HEK293T (cell line): ENCODE results near the gene USH1C.

Source experiments
- CTCF ChIA-PET: fragments of 350-600 bp; formaldehyde crosslinking; extraction: SDS; loops from one replicate; lab custom pipeline; 2021; ENCODE audit warnings: antibody characterized with exemption, inconsistent platforms; lab: Yijun Ruan, JAX
- POLR2A ChIA-PET: fragments of 350-600 bp; formaldehyde crosslinking; extraction: SDS; loops from one replicate; lab custom pipeline; 2020; ENCODE audit warnings: antibody characterized with exemption, inconsistent platforms; lab: Yijun Ruan, JAX
- DNase-seq: peaks from one replicate; pipeline ENCODE4 v3.0.0; 2012; ENCODE audit warnings: mixed read lengths; ENCODE audit errors: extremely low spot score
- ARNT ChIP-seq: fragments of 450-650 bp; IDR thresholded peaks from 2 replicates; pipeline ENCODE4 v1.6.1; 2017; ENCODE audit warnings: mild to moderate bottlenecking
- BHLHE40 ChIP-seq: fragments of 450-650 bp; IDR thresholded peaks from 2 replicates; pipeline ENCODE4 v1.6.1; 2016; ENCODE audit warnings: mild to moderate bottlenecking, moderate library complexity, borderline replicate concordance
- CTBP1 ChIP-seq: fragments of 450-650 bp; IDR thresholded peaks from 2 replicates; pipeline ENCODE4 v1.6.1; 2016; ENCODE audit warnings: borderline replicate concordance
- ELF4 ChIP-seq: fragments of 450-650 bp; IDR thresholded peaks from 2 replicates; pipeline ENCODE4 v1.6.1; 2017; ENCODE audit warnings: antibody characterized with exemption
- FOXA1 ChIP-seq: fragments of 450-650 bp; IDR thresholded peaks from 2 replicates; pipeline ENCODE4 v1.6.1; 2016; ENCODE audit warnings: mild to moderate bottlenecking
- FOXK2 ChIP-seq: fragments of 450-650 bp; IDR thresholded peaks from 2 replicates; pipeline ENCODE4 v1.6.1; 2016; ENCODE audit warnings: mild to moderate bottlenecking
- FOXM1 ChIP-seq: fragments of 450-650 bp; IDR thresholded peaks from 2 replicates; pipeline ENCODE4 v1.6.1; 2017; ENCODE audit warnings: mild to moderate bottlenecking, borderline replicate concordance
- HDGF ChIP-seq: fragments of 450-650 bp; IDR thresholded peaks from 2 replicates; pipeline ENCODE4 v1.6.1; 2017; ENCODE audit warnings: antibody characterized with exemption, borderline replicate concordance
- L3MBTL2 ChIP-seq: fragments of 450-650 bp; conservative IDR thresholded peaks from 2 replicates; pipeline ENCODE4 v1.6.1; 2016; ENCODE audit warnings: mild to moderate bottlenecking
- LEF1 ChIP-seq: fragments of 450-650 bp; IDR thresholded peaks from 2 replicates; pipeline ENCODE4 v1.6.1; 2017; ENCODE audit warnings: mild to moderate bottlenecking, borderline replicate concordance
- NFRKB ChIP-seq: fragments of 450-650 bp; IDR thresholded peaks from 2 replicates; pipeline ENCODE4 v1.6.1; 2016; ENCODE audit warnings: mild to moderate bottlenecking, moderate library complexity
- SP1 ChIP-seq: fragments of 450-650 bp; IDR thresholded peaks from 2 replicates; pipeline ENCODE4 v1.6.1; 2017
- SUZ12 ChIP-seq: fragments of 450-650 bp; IDR thresholded peaks from 2 replicates; pipeline ENCODE4 v1.6.1; 2016; ENCODE audit warnings: mild to moderate bottlenecking
- TARDBP ChIP-seq: fragments of 450-650 bp; IDR thresholded peaks from 2 replicates; pipeline ENCODE4 v1.6.1; 2016
- ZNF384 ChIP-seq: fragments of 450-650 bp; IDR thresholded peaks from 2 replicates; pipeline ENCODE4 v1.6.1; 2016
- TF ChIP-seq, protein P1 (sequence below): fragments of 450-650 bp; IDR thresholded peaks from 2 replicates; pipeline ENCODE4 v1.6.1; 2016

The USH1C gene

DNA sequence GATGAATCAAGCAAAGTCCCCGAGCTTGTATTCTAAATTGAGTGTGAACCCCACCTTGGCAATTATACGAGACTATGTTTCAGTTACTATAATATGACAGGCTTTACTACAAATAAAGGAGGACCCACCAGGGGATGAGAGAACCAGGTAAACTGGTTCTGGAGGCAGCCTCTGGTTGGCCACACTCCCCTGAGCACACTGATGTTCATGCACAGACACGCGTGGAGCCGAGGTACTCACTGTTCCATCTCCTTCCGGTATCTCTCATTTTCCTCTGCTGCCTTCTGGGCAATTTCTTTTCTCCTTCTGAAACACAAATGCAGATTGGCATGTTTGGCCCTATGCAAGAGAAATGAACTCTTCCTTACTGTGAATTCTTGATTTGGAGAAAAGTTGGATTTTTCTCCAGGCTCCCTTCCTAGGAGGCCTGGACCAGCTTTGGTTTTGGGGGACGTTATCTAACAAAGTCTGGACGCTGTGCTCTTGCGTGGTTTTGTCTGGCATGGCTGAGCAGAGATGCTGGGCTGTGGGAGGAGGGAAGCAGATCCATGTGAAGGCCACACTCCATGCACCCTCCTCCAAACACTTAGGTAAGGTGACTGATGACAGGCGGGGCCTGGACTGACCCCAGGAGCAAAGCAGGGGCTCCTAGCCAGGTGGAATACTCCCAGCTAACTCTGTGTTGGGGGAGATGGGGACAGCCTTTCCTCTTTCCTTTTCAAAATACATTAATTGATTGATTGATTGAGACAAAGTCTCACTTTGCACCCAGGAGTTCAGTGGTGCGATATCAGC, 22.9 kb downstream of the USH1C start:
- DNase-seq = no peak
- ChIA-PET POLR2A (no interaction called here), CTCF (interaction anchor here (0.6 to 0.7 kb wide), 2 partner anchors 13 to 291 kb away, joined by 3 to 6 read pairs; no protein-coding TSS in a partner anchor)
- TF ChIP-seq ELF4 = no peak

DNA sequence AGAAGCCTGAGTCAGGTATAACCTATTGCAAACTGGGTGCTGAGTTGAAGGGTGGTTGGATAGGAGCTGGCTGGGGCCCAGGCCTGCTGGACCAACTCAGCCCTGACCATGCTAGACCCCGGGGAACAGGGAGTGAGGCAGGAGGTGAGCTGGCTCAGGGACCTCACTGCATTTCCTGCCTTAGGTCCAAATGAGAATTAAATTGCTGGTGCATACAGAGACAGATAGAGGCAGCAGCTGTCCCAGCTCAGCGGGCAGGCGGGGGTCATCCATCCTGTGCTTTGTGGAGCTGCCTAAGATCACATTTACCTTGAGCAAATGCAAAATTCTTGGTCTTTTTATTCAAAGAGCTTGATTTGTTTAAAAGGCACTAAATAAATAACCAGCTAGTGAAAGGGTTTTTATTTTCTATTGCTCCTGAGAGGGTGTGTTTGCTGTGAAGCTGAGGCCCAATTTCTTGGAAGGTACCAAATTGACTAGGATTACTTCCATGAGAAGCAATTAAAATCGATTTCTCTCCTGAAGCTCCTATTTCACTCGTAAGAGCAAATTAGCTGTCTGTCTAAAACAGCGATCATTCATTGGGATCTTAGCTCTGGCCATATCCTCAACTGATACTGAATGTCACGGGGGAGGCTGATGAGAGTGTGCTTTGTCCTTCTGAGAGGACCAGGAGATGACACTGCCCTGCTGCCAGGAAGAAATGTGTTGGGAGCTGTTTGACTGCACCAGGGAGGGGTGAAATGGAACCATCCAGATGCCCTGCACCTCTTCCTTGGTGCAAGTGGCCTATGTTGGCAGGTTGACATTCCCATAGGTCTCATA, 24.9 kb downstream of the USH1C start:
- CTCF ChIA-PET = interaction anchor here (4.9 kb wide), 1 partner anchor 9 kb away, joined by 41 read pairs; no protein-coding TSS in a partner anchor
- no peak for DNase-seq
- POLR2A ChIA-PET = no interaction called here
- TF ChIP-seq ZNF384 (no peak), SUZ12 (no peak), SP1 (no peak), CTBP1 (no peak), BHLHE40 (no peak), LEF1 (no peak), FOXM1 (no peak), L3MBTL2 (no peak), ARNT (no peak), ELF4 (no peak), HDGF (no peak)
- TF ChIP-seq, protein P1, sequence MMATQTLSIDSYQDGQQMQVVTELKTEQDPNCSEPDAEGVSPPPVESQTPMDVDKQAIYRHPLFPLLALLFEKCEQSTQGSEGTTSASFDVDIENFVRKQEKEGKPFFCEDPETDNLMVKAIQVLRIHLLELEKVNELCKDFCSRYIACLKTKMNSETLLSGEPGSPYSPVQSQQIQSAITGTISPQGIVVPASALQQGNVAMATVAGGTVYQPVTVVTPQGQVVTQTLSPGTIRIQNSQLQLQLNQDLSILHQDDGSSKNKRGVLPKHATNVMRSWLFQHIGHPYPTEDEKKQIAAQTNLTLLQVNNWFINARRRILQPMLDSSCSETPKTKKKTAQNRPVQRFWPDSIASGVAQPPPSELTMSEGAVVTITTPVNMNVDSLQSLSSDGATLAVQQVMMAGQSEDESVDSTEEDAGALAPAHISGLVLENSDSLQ = no peak

DNA sequence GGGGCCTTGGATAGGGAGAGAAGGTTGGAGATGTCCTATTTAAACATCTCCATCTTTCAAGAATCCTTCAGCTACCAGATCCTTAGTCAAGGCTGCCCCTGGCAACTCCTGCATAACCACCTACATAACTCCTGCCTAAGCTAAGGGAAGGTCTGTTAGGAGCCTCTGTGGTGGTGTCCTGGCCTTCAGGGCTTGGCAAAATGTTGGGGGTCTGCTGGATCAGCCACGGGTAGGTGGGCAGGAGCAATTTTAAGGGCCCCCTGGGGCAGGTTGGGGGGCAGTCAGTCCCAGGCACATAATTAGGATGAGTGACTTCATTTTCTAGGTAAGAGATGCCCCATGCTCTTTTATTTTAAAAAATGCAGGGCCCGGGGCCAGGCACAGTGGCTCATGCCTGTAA, 25.9 kb downstream of the USH1C start:
- no peak for DNase-seq
- no peak for TF ChIP-seq BHLHE40
- no peak for TF ChIP-seq HDGF
- no peak for TF ChIP-seq ZNF384
- no peak for TF ChIP-seq TARDBP
- TF ChIP-seq FOXK2 = no peak
- TF ChIP-seq L3MBTL2 = no peak
- no peak for TF ChIP-seq SP1
- no peak for TF ChIP-seq LEF1
- no peak for TF ChIP-seq SUZ12
- TF ChIP-seq, protein P1 = no peak
- TF ChIP-seq ELF4 = no peak
- TF ChIP-seq NFRKB = no peak
- TF ChIP-seq FOXM1 = no peak
- TF ChIP-seq CTBP1 = no peak
- TF ChIP-seq FOXA1 = no peak
- TF ChIP-seq ARNT = no peak
- POLR2A ChIA-PET = no interaction called here
- CTCF ChIA-PET = interaction anchor here (0.7 to 4.9 kb wide), 2 partner anchors 10 to 1700 kb away, joined by 3 to 41 read pairs; no protein-coding TSS in a partner anchor

DNA sequence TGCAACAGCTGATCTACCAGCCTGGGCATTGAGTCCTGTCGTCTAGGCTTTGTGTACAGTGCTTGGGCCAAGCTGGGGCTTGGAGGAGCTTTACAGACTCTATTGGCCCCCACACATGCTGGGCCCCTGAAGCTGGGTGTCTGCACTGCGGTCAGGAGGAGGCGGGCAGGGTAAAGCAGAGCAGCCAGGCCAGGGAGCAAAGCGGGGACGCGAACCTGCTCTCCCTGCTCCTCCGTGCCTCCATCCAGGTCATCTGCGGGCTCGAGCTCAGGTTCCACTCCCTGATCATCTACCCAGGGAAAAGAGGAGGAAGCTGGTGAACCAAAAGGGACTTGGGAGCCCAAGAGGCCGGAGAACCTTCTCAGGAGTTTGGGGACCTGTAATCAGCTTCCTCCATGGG, 27.0 kb downstream of the USH1C start:
- no peak for DNase-seq
- CTCF ChIA-PET = interaction anchor here (1.0 to 4.9 kb wide), 2 partner anchors 11 to 41 kb away, joined by 3 to 41 read pairs; no protein-coding TSS in a partner anchor
- POLR2A ChIA-PET = no interaction called here
- no peak for TF ChIP-seq NFRKB
- TF ChIP-seq ELF4 = no peak
- no peak for TF ChIP-seq ZNF384
- TF ChIP-seq HDGF = no peak
- TF ChIP-seq L3MBTL2 = no peak
- no peak for TF ChIP-seq SP1
- no peak for TF ChIP-seq LEF1
- TF ChIP-seq BHLHE40 = no peak
- TF ChIP-seq SUZ12 = no peak
- no peak for TF ChIP-seq FOXM1
- no peak for TF ChIP-seq CTBP1
- TF ChIP-seq, protein P1 = no peak

DNA sequence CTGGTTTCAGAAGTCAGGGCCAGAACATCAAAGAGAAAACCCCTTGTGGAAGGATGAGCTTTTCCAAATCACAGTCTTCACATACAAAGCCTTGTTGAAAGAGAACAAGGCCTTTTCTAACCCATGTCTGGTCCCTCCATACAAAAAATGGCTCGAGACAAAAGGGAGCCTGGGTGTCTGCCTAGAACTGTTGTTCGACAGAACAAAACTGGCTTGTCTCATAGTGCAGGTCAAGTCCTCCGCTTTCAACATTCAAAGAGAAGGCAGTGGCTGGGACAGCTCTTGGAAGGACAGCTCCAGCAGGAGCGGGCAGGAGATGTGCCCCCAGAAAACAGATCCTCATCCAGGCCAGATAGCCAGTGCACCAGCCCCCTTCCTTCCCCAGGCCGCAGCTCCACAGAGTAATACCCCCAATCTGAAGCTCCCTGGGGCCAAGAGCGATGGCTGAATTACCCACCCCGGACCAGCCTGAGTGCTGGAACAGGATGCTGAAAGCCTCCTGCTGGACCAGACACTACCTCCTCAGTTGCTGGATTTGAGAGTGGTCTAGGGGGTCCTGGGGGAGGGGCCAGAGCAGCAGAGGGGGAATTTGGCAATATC, 27.6 kb downstream of the USH1C start:
- CTCF ChIA-PET = interaction anchor here (1.0 to 4.9 kb wide), 2 partner anchors 11 to 41 kb away, joined by 3 to 41 read pairs; no protein-coding TSS in a partner anchor
- TF ChIP-seq NFRKB (no peak), TARDBP (no peak), SUZ12 (no peak), FOXM1 (no peak), ARNT (no peak), FOXK2 (no peak), HDGF (no peak), ZNF384 (no peak), BHLHE40 (no peak), SP1 (no peak), L3MBTL2 (no peak)
- TF ChIP-seq, protein P1 = no peak
- POLR2A ChIA-PET = interaction anchor here (0.7 kb wide), 1 partner anchor 9 kb away, joined by 3 read pairs; no protein-coding TSS in a partner anchor
- no peak for DNase-seq
